ENCODE measurements around the gene FBN1.

GRCh38 chr15:48433226-48433886, 212.2 kb downstream of the FBN1 start:
- no peak for TF ChIP-seq YY1 (IDR thresholded peaks at IDR 0.05; ENCODE audit: insufficient read depth, insufficient read length)
- TF ChIP-seq ZNF274 (IDR thresholded peaks at IDR 0.05; ENCODE audit: low read depth, low read length), result no peak
- no peak for TF ChIP-seq SUZ12 (IDR thresholded peaks at IDR 0.05; ENCODE audit: extremely low read depth, insufficient read depth, insufficient read length)
